ENCODE measurements around the gene EDNRA. TPM values are rescaled to one million over a fixed set of nuclear protein-coding genes. Genes with fewer than 3 reads are reported as not detected.
A peak's percentile ranks its signal among the peaks of the same experiment; 100 is the strongest.

The EDNRA gene
- total and polyA plus RNA-seq, 2 of the 8 experiments (the other 6 are each of a cell fraction or from before 2014, with no cell fraction given): 1.7 to 3.3 TPM

GRCh38 chr4:147482281-147482680 lies 1.4 kb downstream of the EDNRA start:
- no peaks in the 10 kb centered on the region for H3K79me2 ChIP-seq (ENCODE audit: control insufficient read depth in 1 of 2, insufficient read depth in 2 of 2, low read length in 2 of 2)
- CTCF ChIA-PET (ENCODE audit: partially characterized antibody): interaction anchor here (0.7 to 2.9 kb wide), 8 partner anchors 33 to 321 kb away, joined by 3 to 11 read pairs (median 5); no protein-coding TSS in a partner anchor
- H2BK120ac ChIP-seq (replicated peaks; ENCODE audit: low read depth, low read length): no peak overlapping the region
- no peaks in the 10 kb centered on the region for H3K9me3 ChIP-seq (ENCODE audit: insufficient read depth in 2 of 2, low read depth in 1 of 2, low read length in 1 of 2)
- H4K8ac ChIP-seq (ENCODE audit: extremely low read depth, insufficient read depth, low read length): no peak overlapping the region
- no peak overlapping the region for H3K9ac ChIP-seq (replicated peaks in 1 of 4; ENCODE audit: extremely low read depth in 1 of 4, low read depth in 3 of 4, low read length in 3 of 4)
- H3K18ac ChIP-seq (ENCODE audit: extremely low read depth, low read length): no peak overlapping the region
- no peak overlapping the region for H2BK12ac ChIP-seq (ENCODE audit: low read depth, low read length)
- no peaks in the 10 kb centered on the region; a peak in 1 of 7 replicates for H3K4me1 ChIP-seq (replicated peaks in 1 of 4; ENCODE audit: control insufficient read depth in 3 of 4, insufficient read depth in 4 of 4, low read length in 3 of 4)
- no peaks in the 10 kb centered on the region for H3K36me3 ChIP-seq (ENCODE audit: control insufficient read depth in 2 of 4, insufficient read depth in 4 of 4, low read length in 3 of 4)
- H3K27ac ChIP-seq (ENCODE audit: low read depth, low read length): no peak overlapping the region
- H3K4me2 ChIP-seq (ENCODE audit: insufficient read depth in 1 of 2, low read depth in 2 of 2, low read length in 2 of 2): peak overlapping the region; percentile 93 to 98; a peak in 1 of 4 replicates
- H3K23me2 ChIP-seq (ENCODE audit: low read depth, low read length): peaks cover 5% of the 10 kb centered on the region; the same call in 1 of the 2 replicates
- H4K20me1 ChIP-seq (replicated peaks in 1 of 2; ENCODE audit: control insufficient read depth in 1 of 2, insufficient read depth in 2 of 2, low read length in 2 of 2): no peaks in the 10 kb centered on the region
- no peak overlapping the region for H3K14ac ChIP-seq (ENCODE audit: insufficient read length)
- H2BK5ac ChIP-seq (ENCODE audit: low read depth, low read length): no peak overlapping the region
- no peak overlapping the region for H2AFZ ChIP-seq (ENCODE audit: low read length)
- H3K4ac ChIP-seq (replicated peaks; ENCODE audit: insufficient read length, low read depth, low read length): no peak overlapping the region
- no peak overlapping the region for H4K5ac ChIP-seq (ENCODE audit: insufficient read length, low read depth, low read length)
- TF ChIP-seq TAF7 (optimal IDR thresholded peaks at IDR 0.05; ENCODE audit: borderline replicate concordance, low read depth, low read length) (no peak), HDAC2 (IDR thresholded peaks at IDR 0.05; ENCODE audit: borderline replicate concordance in 1 of 2, low read depth in 2 of 2, low read length in 2 of 2) (no peak), SP2 (IDR thresholded peaks at IDR 0.05; ENCODE audit: low read length) (no peak), SUZ12 (IDR thresholded peaks at IDR 0.05; ENCODE audit: low read length) (no peak), CREB1 (IDR thresholded peaks at IDR 0.05) (no peak), TCF12 (IDR thresholded peaks at IDR 0.05; ENCODE audit: low read depth, low read length) (no peak), JUN (IDR thresholded peaks at IDR 0.05; ENCODE audit: low read depth, low read length) (no peak), YY1 (IDR thresholded peaks at IDR 0.05; ENCODE audit: low read depth, low read length) (no peak)
- no peak overlapping the region for H2BK20ac ChIP-seq (ENCODE audit: low read length)
- FAIRE-seq (no peak), DNase-seq (ENCODE audit: low read depth in 1 of 2, low spot score in 2 of 2) (no peak)
- no peak overlapping the region for H3K56ac ChIP-seq (replicated peaks; ENCODE audit: insufficient read length, low read depth, low read length)
- H3K79me1 ChIP-seq (ENCODE audit: low read depth, low read length): no peaks in the 10 kb centered on the region
- H3K4me3 ChIP-seq (ENCODE audit: extremely low read depth in 1 of 4, insufficient read depth in 2 of 4, low read depth in 3 of 4, low read length in 4 of 4): peak overlapping the region in 1 of 4 experiments; percentile 83; a peak in 2 of 8 replicates
- 79% methylated on average over 2 of the region's 2 CpGs; no CpG with 5 or more reads in 1 of the 2 experiments for WGBS, 2 experiments (ENCODE audit: extremely low coverage in 1 of 2, insufficient coverage in 1 of 2, insufficient read length in 1 of 2, insufficient replicate concordance in 2 of 2, low coverage in 1 of 2, low lambda C conversion rate in 2 of 2, missing lambda C conversion rate in 1 of 2)
- H2BK15ac ChIP-seq (ENCODE audit: low read length): no peak overlapping the region
- H4K91ac ChIP-seq (replicated peaks; ENCODE audit: insufficient read length, low read length): no peak overlapping the region
- H2AK5ac ChIP-seq (ENCODE audit: low read depth, low read length): no peak overlapping the region
- POLR2A ChIA-PET (ENCODE audit: partially characterized antibody): interaction anchor here (1.5 kb wide), 1 partner anchor 16 kb away, joined by 3 read pairs; no protein-coding TSS in a partner anchor
- H3K27me3 ChIP-seq (replicated peaks in 1 of 4; ENCODE audit: control insufficient read depth in 3 of 4, extremely low read depth in 1 of 4, insufficient read depth in 3 of 4, low read length in 3 of 4): peaks cover 4 to 21% (median 17%) of the 10 kb centered on the region in 4 experiments
- H3K23ac ChIP-seq (ENCODE audit: insufficient read length): no peak overlapping the region

Data from H1 (cell line).